G401 (cell line): ENCODE results near the gene ZNF385A. TPM values are rescaled to one million over a fixed set of nuclear protein-coding genes. Genes with fewer than 3 reads are reported as not detected.

Experiments used
- DNase-seq: peaks from one replicate; pipeline ENCODE4 v3.0.0-alpha.2; 2015; ENCODE audit warnings: low spot score
- in situ Hi-C: cut with HindIII; loops from 2 replicates; pipeline ENCODE4 v1.10.0; 2016; ENCODE audit warnings: low sequenced_read_pairs, mixed read lengths
- total RNA-seq: library from RNA; depleted of rRNA; stranded (reverse); fragments of >200 nt; shearing (Covaris generic); gene quantifications from 2 replicates; pipeline ENCODE4 v1.2.3, GENCODE V29; 2014

Gene ZNF385A
- total RNA-seq, 1 experiment from 2014 or later = 8.6 TPM

GRCh38 chr12:54378796-54379397 lies 5.6 kb downstream of the ZNF385A start:
- DNase-seq = peak; percentile 59
- in situ Hi-C loops = no loop called here

GRCh38 chr12:54377797-54378515 lies 6.6 kb downstream of the ZNF385A start:
- in situ Hi-C loops = no loop called here
- DNase-seq = no peak

GRCh38 chr12:54377007-54377406 lies 7.5 kb downstream of the ZNF385A start:
- in situ Hi-C loops = no loop called here
- DNase-seq = no peak

DNA sequence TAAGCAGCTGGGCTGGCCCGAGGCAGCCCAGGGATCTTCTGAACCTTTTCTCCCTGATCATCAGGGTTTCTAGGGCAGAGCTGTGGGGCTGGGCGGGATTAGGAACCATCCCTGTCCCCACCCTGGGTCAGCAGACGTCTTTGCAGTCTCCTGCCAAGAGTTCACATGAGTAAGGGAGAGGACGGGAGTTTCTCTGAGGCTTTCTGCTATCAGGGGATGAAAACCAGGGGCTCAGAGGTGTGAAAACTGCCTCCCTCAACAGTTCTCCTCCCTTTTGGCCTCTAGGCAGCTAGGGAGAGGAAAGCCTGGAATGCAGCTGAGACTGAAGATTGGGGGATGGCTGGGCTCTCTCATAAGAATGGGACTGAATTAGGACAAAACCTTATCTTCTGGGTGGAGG lies 7.9 kb downstream of the ZNF385A start:
- DNase-seq = no peak
- in situ Hi-C loops = no loop called here

GRCh38 chr12:54375259-54375579 lies 9.3 kb downstream of the ZNF385A start:
- in situ Hi-C loops = no loop called here
- DNase-seq = no peak

GRCh38 chr12:54374562-54375258 lies 9.8 kb downstream of the ZNF385A start:
- in situ Hi-C loops = loop anchor here (25.0 kb wide), 1 partner anchor 162 kb away; no protein-coding TSS in a partner anchor
- DNase-seq = no peak

GRCh38 chr12:54373649-54374561 lies 10.6 kb downstream of the ZNF385A start:
- in situ Hi-C loops = loop anchor here (25.0 kb wide), 1 partner anchor 162 kb away; no protein-coding TSS in a partner anchor
- DNase-seq = no peak

GRCh38 chr12:54372113-54372806 lies 12.3 kb downstream of the ZNF385A start:
- in situ Hi-C loops = loop anchor here (25.0 kb wide), 1 partner anchor 160 kb away; no protein-coding TSS in a partner anchor
- no peak for DNase-seq

DNA sequence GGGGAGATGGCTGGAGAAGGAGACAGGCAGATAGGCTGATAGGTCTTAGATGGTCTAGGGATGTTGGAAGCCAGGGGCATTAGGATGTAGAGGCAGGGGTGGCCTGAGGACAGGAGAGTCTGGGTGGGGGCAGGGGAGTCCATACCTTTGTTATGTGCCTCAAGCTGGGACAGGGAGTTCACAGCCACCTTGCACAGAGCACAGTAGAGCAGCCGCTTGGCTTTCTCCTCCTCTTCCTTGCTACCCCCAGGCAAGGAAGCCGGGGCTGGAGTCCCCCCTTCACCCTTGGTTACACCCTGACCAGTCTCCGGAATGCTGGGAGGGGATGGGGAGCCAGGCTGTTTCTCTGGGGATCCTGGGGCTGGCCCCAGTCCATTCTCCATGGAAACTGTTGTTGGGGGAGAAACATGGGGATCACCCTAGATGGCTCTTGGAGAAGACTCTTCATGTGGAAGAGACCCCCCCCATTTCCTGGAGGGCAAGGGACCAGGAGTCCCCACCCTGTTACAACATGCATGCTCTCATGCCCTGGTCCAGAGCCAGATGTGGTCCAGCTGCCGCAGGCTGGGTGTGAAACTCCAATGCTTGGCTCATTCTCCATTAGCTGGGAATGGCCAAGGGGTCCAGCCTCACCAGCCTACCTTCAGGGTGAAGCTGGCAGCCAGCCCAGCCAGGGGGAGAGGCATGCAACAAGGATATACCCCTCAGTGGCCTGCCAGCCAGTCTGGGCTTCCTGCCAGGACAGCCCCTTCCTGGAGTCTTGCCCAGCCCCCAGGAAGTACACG lies 13.0 kb downstream of the ZNF385A start:
- in situ Hi-C loops = loop anchor here (25.0 kb wide), 1 partner anchor 159 kb away; no protein-coding TSS in a partner anchor
- no peak for DNase-seq

- in situ Hi-C loops = loop anchor here (25.0 kb wide), 1 partner anchor 158 kb away; no protein-coding TSS in a partner anchor
- peak; percentile 69 for DNase-seq
These were observed 14.3 kb downstream of the ZNF385A start for GRCh38 chr12:54370171-54370730.

GRCh38 chr12:54369597-54370131 lies 14.9 kb downstream of the ZNF385A start:
- in situ Hi-C loops = loop anchor here (25.0 kb wide), 1 partner anchor 157 kb away; no protein-coding TSS in a partner anchor

DNA sequence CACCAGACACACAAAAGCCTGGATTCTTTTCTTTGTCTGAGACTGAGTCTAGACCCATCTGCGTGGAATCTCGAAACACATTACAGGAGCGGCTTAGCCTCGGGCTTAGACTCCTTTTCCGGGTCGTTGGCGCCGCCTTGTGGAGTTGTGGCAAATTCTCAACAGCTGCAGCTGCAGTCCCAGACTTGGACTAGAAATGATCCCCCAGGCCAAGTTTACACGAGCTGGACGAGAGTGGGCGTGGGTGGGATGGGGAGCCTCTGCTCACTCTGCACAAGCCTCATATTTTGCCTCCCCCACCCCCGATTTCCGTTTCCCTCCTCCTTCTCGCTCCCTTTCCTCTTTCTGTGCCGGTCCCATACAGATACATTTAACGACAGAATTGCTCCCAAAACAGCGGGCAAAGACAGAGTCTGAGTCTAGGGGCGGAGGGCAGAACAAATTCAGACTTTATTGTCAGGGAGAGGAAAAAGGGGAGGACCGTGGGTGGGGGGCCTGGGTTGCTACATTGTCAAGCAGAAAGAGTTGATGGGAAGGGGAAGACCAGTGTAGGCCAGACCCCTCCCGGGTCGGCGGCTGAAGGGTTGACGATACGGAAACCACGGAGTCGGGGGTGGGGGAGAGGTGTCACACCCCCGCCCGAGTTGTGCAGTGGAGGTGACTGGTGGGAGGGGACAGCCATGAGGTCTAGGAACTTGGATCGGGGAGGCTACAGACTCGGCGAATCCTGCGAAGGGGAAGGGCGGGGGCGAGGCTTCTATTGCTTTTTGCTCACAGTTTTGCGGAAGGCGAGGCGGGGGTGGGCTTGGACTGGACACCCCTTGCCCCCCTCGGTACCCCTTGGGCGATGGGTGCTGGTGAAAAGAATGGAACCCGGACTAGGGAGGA lies 15.6 kb downstream of the ZNF385A start:
- DNase-seq = peak; percentile 85
- in situ Hi-C loops = loop anchor here (25.0 kb wide), 1 partner anchor 157 kb away; no protein-coding TSS in a partner anchor

More at GRCh38 chr12:54369597-54370131, 14.9 kb downstream of the ZNF385A start:
- DNase-seq = no peak

DNA sequence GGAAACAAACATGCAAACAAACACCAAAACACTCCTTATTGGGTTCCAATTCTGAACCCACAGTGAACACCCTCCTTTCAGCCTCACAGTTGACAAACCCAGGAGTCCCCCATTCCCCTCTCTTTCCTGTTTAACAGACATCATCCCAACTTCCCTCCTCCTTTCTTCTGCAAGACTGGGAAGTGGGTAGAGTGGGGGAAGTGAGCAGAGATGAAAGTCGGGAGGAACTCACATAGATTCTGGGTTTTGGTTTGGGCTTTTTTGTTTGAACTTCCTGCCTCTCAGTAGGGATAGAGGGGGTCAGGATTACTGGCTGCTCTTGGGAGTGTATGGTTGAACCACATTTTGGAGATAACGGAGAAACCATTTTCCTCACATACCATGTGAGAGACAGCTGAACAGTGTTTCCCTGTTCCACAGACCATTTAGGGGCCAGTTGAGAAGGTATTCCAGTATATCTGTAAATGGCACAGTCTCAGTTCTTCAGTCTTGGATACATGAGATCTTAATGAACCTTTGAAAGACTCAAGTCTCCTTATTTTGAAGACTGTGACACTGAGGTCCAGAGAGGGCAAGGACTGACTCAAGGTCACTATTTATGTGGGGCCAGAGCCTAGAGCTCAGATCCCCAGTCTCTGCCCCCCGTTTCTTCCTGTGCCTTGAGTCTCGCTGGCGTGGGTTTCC lies 16.4 kb downstream of the ZNF385A start:
- no peak for DNase-seq
- in situ Hi-C loops = loop anchor here (25.0 kb wide), 1 partner anchor 156 kb away; no protein-coding TSS in a partner anchor

DNA sequence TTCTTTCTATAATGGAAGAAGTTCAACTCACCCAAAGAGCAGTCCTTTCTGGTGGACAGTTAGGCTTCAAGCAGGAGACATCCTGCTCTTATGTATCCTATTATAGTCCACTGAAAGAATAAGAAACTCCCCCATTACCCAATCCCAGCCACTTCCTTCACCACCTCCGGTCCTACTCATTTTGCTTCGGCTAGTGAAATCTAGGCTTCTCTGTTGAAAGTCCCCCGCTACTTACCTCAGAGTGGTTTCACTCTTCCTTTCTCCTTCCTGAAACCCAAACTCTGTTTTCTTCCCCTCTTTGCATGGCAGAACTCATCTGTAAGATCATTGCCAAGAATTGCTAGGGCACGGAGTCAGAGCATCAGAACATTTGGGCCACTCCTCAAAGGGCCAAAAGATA lies 20.1 kb downstream of the ZNF385A start, which contains the start of gene GPR84:
Gene GPR84 (minus strand): TSS at position 74 of the 400 bp plus-strand sequence. CDS start 635 bp downstream, outside the sequence.
- DNase-seq = no peak
- in situ Hi-C loops = loop anchor here (25.0 kb wide), 1 partner anchor 152 kb away; no protein-coding TSS in a partner anchor

GRCh38 chr12:54363618-54364017 lies 20.9 kb downstream of the ZNF385A start:
- in situ Hi-C loops = loop anchor here (25.0 kb wide), 1 partner anchor 151 kb away; no protein-coding TSS in a partner anchor
- no peak for DNase-seq
